ENCODE data around the gene COPG1. TPM values are rescaled to one million over a fixed set of nuclear protein-coding genes. Genes with fewer than 3 reads are reported as not detected.

COPG1 gene
- total and polyA plus RNA-seq, 2 of the 4 experiments (the other 2 are of a cell fraction), result 203 to 446 TPM

DNA sequence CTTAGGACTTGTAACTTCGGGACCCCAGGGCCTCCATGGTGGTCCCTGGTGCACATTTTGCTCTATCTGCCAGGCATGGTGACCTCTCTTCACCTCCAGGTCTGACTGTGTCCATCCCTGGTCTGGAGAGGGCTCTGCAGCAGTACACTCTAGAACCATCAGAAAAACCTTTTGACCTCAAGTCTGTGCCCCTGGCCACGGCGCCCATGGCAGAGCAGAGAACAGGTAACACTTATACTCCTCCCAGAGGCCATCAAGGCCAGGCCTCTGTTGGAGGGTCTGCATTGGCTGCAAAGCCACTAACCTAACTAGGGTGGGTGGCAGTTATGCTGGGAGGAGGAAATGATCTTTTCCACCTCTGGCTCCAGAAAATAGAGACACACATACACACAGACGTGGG is 19.0 kb downstream of the COPG1 start:
- Histone ChIP-seq H3K4me1 (ENCODE audit: control insufficient read depth, insufficient read depth, low read length) (peaks cover 7% of the 10 kb centered on the region; the same call in 1 of the 2 replicates), H4K91ac (ENCODE audit: insufficient read depth, low read depth, low read length) (no peak overlapping the region), H3K9me1 (ENCODE audit: insufficient read depth, low read length) (peaks cover 15% of the 10 kb centered on the region), H3K23ac (ENCODE audit: low read depth, low read length) (no peak overlapping the region), H3K36me3 (ENCODE audit: control insufficient read depth, insufficient read depth, low read length) (peaks cover 79% of the 10 kb centered on the region), H3K79me1 (ENCODE audit: low read depth in 1 of 2, low read length in 2 of 2) (peaks cover 36 to 59% of the 10 kb centered on the region in 2 experiments), H3K56ac (ENCODE audit: extremely low read depth, insufficient read depth, low read length) (no peak overlapping the region), H3K9me3 (ENCODE audit: control insufficient read depth, insufficient read depth, low read length) (no peaks in the 10 kb centered on the region), H3K9ac (ENCODE audit: low read depth, low read length) (no peak overlapping the region), H4K8ac (ENCODE audit: low read depth in 2 of 2, low read length in 2 of 2) (no peak overlapping the region), H3K27ac (ENCODE audit: insufficient read depth, low read length) (no peak overlapping the region), H2AK9ac (replicated peaks; ENCODE audit: low read depth, low read length, poor library complexity) (no peak overlapping the region), H4K5ac (ENCODE audit: low read depth, low read length) (no peak overlapping the region), H3K27me3 (ENCODE audit: control insufficient read depth, insufficient read depth, low read length) (no peaks in the 10 kb centered on the region), H3K4ac (ENCODE audit: low read depth, low read length) (no peak overlapping the region), H3K14ac (replicated peaks; ENCODE audit: low read depth, low read length) (no peak overlapping the region), H2AK5ac (ENCODE audit: low read depth, low read length) (no peak overlapping the region), H3K4me2 (ENCODE audit: low read depth, low read length) (no peak overlapping the region), H2AFZ (replicated peaks; ENCODE audit: low read length, poor library complexity) (no peak overlapping the region), H4K20me1 (ENCODE audit: insufficient read depth, low read length) (peaks cover 52% of the 10 kb centered on the region), H2BK15ac (ENCODE audit: low read depth, low read length) (no peak overlapping the region), H2BK5ac (ENCODE audit: low read depth, low read length, poor library complexity, severe bottlenecking) (no peak overlapping the region), H3K18ac (ENCODE audit: low read depth, low read length) (no peak overlapping the region), H2BK20ac (ENCODE audit: low read depth, low read length) (no peak overlapping the region), H3K4me3 (ENCODE audit: insufficient read depth, low read depth, low read length) (no peak overlapping the region), H2BK120ac (ENCODE audit: low read depth, low read length) (no peak overlapping the region)
- ChIA-PET CTCF (no interaction called here), POLR2A (ENCODE audit: unreplicated experiment) (no interaction called here)
- dilution Hi-C loops (cut with HindIII; ENCODE audit: low sequenced_read_pairs, unreplicated experiment) (no loop called here), in situ Hi-C loops (cut with MboI; ENCODE audit: low sequenced_read_pairs) (no loop called here), intact Hi-C loops (cut with micrococcal nuclease) (no loop called here)
- no TSS peak for BruUV-seq (replicated peaks)
- 100% methylated on average over 1 of the region's 4 CpGs; no CpG with 5 or more reads in 1 of the 2 experiments for WGBS, 2 experiments (ENCODE audit: extremely low coverage in 2 of 2, insufficient read length in 1 of 2)
- DNase-seq (no peak), ATAC-seq (ENCODE audit: low read depth) (no peak)
- TF ChIP-seq, protein P1, sequence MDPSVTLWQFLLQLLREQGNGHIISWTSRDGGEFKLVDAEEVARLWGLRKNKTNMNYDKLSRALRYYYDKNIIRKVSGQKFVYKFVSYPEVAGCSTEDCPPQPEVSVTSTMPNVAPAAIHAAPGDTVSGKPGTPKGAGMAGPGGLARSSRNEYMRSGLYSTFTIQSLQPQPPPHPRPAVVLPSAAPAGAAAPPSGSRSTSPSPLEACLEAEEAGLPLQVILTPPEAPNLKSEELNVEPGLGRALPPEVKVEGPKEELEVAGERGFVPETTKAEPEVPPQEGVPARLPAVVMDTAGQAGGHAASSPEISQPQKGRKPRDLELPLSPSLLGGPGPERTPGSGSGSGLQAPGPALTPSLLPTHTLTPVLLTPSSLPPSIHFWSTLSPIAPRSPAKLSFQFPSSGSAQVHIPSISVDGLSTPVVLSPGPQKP (IDR thresholded peaks at IDR 0.05; ENCODE audit: borderline replicate concordance, low read depth, low read length), result no peak
- TF ChIP-seq MAFK (IDR thresholded peaks at IDR 0.05; ENCODE audit: low read depth, low read length) (no peak), CHD1 (IDR thresholded peaks at IDR 0.05; ENCODE audit: low read depth, low read length) (no peak), MXI1 (IDR thresholded peaks at IDR 0.05; ENCODE audit: borderline replicate concordance, low read depth, low read length) (no peak), RFX5 (IDR thresholded peaks at IDR 0.05; ENCODE audit: low read depth, low read length) (no peak), FOS (IDR thresholded peaks at IDR 0.05; ENCODE audit: low read depth, low read length) (no peak), RAD21 (IDR thresholded peaks at IDR 0.05; ENCODE audit: low read length) (no peak), MAZ (IDR thresholded peaks at IDR 0.05; ENCODE audit: borderline replicate concordance, low read depth, low read length) (no peak), BHLHE40 (IDR thresholded peaks at IDR 0.05; ENCODE audit: low read depth, low read length) (no peak), CEBPB (IDR thresholded peaks at IDR 0.05; ENCODE audit: low read depth, low read length) (no peak), NFE2L2 (IDR thresholded peaks at IDR 0.05; ENCODE audit: low read depth, low read length) (no peak), SMC3 (IDR thresholded peaks at IDR 0.05; ENCODE audit: low read depth, low read length) (no peak), RCOR1 (IDR thresholded peaks at IDR 0.05; ENCODE audit: insufficient replicate concordance, low read length) (no peak), POLR2A (IDR thresholded peaks at IDR 0.05; ENCODE audit: low read depth, low read length) (no peak)
- TF ChIP-seq, protein P2, sequence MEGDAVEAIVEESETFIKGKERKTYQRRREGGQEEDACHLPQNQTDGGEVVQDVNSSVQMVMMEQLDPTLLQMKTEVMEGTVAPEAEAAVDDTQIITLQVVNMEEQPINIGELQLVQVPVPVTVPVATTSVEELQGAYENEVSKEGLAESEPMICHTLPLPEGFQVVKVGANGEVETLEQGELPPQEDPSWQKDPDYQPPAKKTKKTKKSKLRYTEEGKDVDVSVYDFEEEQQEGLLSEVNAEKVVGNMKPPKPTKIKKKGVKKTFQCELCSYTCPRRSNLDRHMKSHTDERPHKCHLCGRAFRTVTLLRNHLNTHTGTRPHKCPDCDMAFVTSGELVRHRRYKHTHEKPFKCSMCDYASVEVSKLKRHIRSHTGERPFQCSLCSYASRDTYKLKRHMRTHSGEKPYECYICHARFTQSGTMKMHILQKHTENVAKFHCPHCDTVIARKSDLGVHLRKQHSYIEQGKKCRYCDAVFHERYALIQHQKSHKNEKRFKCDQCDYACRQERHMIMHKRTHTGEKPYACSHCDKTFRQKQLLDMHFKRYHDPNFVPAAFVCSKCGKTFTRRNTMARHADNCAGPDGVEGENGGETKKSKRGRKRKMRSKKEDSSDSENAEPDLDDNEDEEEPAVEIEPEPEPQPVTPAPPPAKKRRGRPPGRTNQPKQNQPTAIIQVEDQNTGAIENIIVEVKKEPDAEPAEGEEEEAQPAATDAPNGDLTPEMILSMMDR (conservative IDR thresholded peaks at IDR 0.05; ENCODE audit: low read depth, low read length), result no peak
- TF ChIP-seq, protein P3, sequence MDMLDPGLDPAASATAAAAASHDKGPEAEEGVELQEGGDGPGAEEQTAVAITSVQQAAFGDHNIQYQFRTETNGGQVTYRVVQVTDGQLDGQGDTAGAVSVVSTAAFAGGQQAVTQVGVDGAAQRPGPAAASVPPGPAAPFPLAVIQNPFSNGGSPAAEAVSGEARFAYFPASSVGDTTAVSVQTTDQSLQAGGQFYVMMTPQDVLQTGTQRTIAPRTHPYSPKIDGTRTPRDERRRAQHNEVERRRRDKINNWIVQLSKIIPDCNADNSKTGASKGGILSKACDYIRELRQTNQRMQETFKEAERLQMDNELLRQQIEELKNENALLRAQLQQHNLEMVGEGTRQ (IDR thresholded peaks at IDR 0.05; ENCODE audit: low read depth, low read length), result no peak

Measured in IMR-90 (cell line).